ENCODE results near the gene OBP2A.

DNA sequence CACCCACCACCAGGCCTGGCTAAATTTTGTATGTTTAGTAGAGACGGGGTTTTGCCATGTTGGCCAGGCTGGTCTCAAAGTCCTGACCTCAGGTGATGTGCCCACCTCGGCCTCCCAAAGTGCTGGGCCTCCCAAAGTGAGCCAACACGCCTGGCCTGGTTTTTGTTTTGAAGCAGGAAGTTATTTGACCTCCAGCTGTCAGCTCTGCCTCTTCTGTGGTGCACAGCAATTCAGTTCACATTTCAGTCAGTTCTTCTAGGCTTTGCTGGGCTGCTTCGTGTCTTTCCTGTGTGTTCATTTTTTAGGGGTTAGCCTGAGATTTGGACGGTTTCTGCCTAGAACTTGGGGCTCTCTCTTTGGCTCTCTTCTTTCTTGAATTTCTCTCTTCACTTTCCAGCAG lies 15.8 kb upstream of the OBP2A start:
- TF ChIP-seq, protein P1, sequence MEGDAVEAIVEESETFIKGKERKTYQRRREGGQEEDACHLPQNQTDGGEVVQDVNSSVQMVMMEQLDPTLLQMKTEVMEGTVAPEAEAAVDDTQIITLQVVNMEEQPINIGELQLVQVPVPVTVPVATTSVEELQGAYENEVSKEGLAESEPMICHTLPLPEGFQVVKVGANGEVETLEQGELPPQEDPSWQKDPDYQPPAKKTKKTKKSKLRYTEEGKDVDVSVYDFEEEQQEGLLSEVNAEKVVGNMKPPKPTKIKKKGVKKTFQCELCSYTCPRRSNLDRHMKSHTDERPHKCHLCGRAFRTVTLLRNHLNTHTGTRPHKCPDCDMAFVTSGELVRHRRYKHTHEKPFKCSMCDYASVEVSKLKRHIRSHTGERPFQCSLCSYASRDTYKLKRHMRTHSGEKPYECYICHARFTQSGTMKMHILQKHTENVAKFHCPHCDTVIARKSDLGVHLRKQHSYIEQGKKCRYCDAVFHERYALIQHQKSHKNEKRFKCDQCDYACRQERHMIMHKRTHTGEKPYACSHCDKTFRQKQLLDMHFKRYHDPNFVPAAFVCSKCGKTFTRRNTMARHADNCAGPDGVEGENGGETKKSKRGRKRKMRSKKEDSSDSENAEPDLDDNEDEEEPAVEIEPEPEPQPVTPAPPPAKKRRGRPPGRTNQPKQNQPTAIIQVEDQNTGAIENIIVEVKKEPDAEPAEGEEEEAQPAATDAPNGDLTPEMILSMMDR (conservative IDR thresholded peaks at IDR 0.05 in 1 of 2, IDR thresholded peaks at IDR 0.05 in 1 of 2; ENCODE audit: extremely low read depth in 1 of 2, insufficient read depth in 1 of 2, low read depth in 1 of 2, low read length in 2 of 2), result no peak
- TF ChIP-seq EZH2 (IDR thresholded peaks at IDR 0.05; ENCODE audit: borderline replicate concordance, low read length), result no peak

All from mammary epithelial cell (primary cell).